ENCODE results near the gene AIP. TPM values are rescaled to one million over a fixed set of nuclear protein-coding genes. Genes with fewer than 3 reads are reported as not detected.

Gene AIP
- total and polyA plus RNA-seq, 2 donors (not counting 3 experiments of a cell fraction or from before 2014, with no cell fraction given) = 46.3 to 114 TPM

GRCh38 chr11:67491276-67492068 lies 8.6 kb downstream of the AIP start:
- dilution Hi-C loops (cut with MboI; ENCODE audit: extremely low pct_ligation_motif_present, low sequenced_read_pairs) (no loop called here), intact Hi-C loops (cut with micrococcal nuclease) (no loop called here)
- no TSS peak for BruUV-seq (replicated peaks)
- no peak overlapping the region for H3K27ac ChIP-seq (ENCODE audit: insufficient read depth, low read depth, low read length)
- ChIA-PET CTCF (interaction anchor here (1.2 to 2.6 kb wide), 2 partner anchors 90 to 134 kb away, joined by 3 to 10 read pairs; partner anchors contain the start of gene PPP1CA), POLR2A (no interaction called here)
- H3K9ac ChIP-seq (replicated peaks; ENCODE audit: extremely low read depth, insufficient read depth, low read length) = no peak overlapping the region
- no peaks in the 10 kb centered on the region for H3K9me1 ChIP-seq (replicated peaks; ENCODE audit: control insufficient read depth, extremely low read depth, insufficient read depth, low read length)
- no peaks in the 10 kb centered on the region for H3K27me3 ChIP-seq (ENCODE audit: control insufficient read depth in 2 of 2, insufficient read depth in 2 of 2, low read length in 2 of 2)
- no peaks in the 10 kb centered on the region for H3K79me2 ChIP-seq (ENCODE audit: control insufficient read depth, insufficient read depth, low read length)
- H3K4me2 ChIP-seq (ENCODE audit: insufficient read depth, low read length) = no peak overlapping the region
- peaks cover 0 to 9% of the 10 kb centered on the region in 2 experiments for H3K36me3 ChIP-seq (ENCODE audit: control insufficient read depth in 2 of 2, extremely low read depth in 1 of 2, insufficient read depth in 2 of 2, low read length in 2 of 2)
- DNase-seq (ENCODE audit: low read depth, low spot score) (no peak), FAIRE-seq (no peak)
- no peaks in the 10 kb centered on the region for H3K4me1 ChIP-seq (ENCODE audit: control insufficient read depth, extremely low read depth, insufficient read depth, low read length)
- no peak overlapping the region for H2AFZ ChIP-seq (ENCODE audit: low read depth, low read length)
- H3K9me3 ChIP-seq (replicated peaks; ENCODE audit: control insufficient read depth, insufficient read depth, low read length) = no peaks in the 10 kb centered on the region
- no peak for TF ChIP-seq FOS (IDR thresholded peaks at IDR 0.05; ENCODE audit: borderline replicate concordance, insufficient read depth, low read length)
- no peak for TF ChIP-seq POLR2AphosphoS5 (IDR thresholded peaks at IDR 0.05; ENCODE audit: insufficient read depth, low read depth, low read length)
- no peak for TF ChIP-seq POLR2A (IDR thresholded peaks at IDR 0.05; ENCODE audit: low read depth, low read length)
- TF ChIP-seq JUN (IDR thresholded peaks at IDR 0.05; ENCODE audit: borderline replicate concordance, insufficient read depth, insufficient read length, low read depth) = no peak
- no peak for TF ChIP-seq CTCF (IDR thresholded peaks at IDR 0.05; ENCODE audit: extremely low read depth in 1 of 2, insufficient read depth in 1 of 2, low read depth in 1 of 2, low read length in 2 of 2)
- TF ChIP-seq MYC (IDR thresholded peaks at IDR 0.05; ENCODE audit: low read depth, low read length) = no peak
- TF ChIP-seq MAX (IDR thresholded peaks at IDR 0.05; ENCODE audit: insufficient read depth, insufficient read length) = no peak
- TF ChIP-seq GATA2 (IDR thresholded peaks at IDR 0.05; ENCODE audit: insufficient read depth, insufficient read length, low read depth, low read length) = no peak
- TF ChIP-seq EZH2 (IDR thresholded peaks at IDR 0.05; ENCODE audit: borderline replicate concordance, low read depth, low read length, severe bottlenecking) = no peak
- H4K20me1 ChIP-seq (replicated peaks; ENCODE audit: control insufficient read depth, extremely low read depth, insufficient read depth, low read length) = no peaks in the 10 kb centered on the region
- H3K4me3 ChIP-seq (replicated peaks in 1 of 3; ENCODE audit: insufficient read depth in 1 of 3, low read depth in 1 of 3, low read length in 3 of 3) = no peak overlapping the region

Measured in endothelial cell of umbilical vein (primary cell).